HEK293 (cell line): ENCODE results near the gene ZCCHC24.

Experiments used
- HIC1 ChIP-seq: fragments of 450-650 bp; formaldehyde crosslinking; IDR thresholded peaks from 2 replicates; pipeline ENCODE4 v1.5.1; 2016; ENCODE audit warnings: missing biosample characterization, missing genetic modification characterization
- KLF10 ChIP-seq: fragments of 450-650 bp; IDR thresholded peaks from 2 replicates; pipeline ENCODE4 v1.5.1; 2018; ENCODE audit warnings: missing biosample characterization, mild to moderate bottlenecking, missing genetic modification characterization
- PRDM2 ChIP-seq: fragments of 450-650 bp; formaldehyde crosslinking; IDR thresholded peaks from 2 replicates; pipeline ENCODE4 v1.5.1; 2016; ENCODE audit warnings: missing biosample characterization, missing genetic modification characterization, borderline replicate concordance
- REPIN1 ChIP-seq: fragments of 450-650 bp; formaldehyde crosslinking; IDR thresholded peaks from 2 replicates; pipeline ENCODE4 v1.5.1; 2017; ENCODE audit warnings: missing biosample characterization, missing genetic modification characterization, low read depth
- REST ChIP-seq: fragments of 450-650 bp; formaldehyde crosslinking; IDR thresholded peaks from 2 replicates; pipeline ENCODE4 v1.5.1; 2016; ENCODE audit warnings: missing biosample characterization, missing genetic modification characterization
- SP2 ChIP-seq: fragments of 450-650 bp; formaldehyde crosslinking; IDR thresholded peaks from 2 replicates; pipeline ENCODE4 v1.5.1; 2016; ENCODE audit warnings: missing biosample characterization, missing genetic modification characterization
- SP3 ChIP-seq: fragments of 450-650 bp; formaldehyde crosslinking; IDR thresholded peaks from 2 replicates; pipeline ENCODE4 v1.5.1; 2016; ENCODE audit warnings: missing biosample characterization, missing genetic modification characterization
- TRIM28 ChIP-seq: IDR thresholded peaks from 2 replicates; pipeline ENCODE4 v1.6.1; 2011; ENCODE audit warnings: low read length, control low read depth, borderline replicate concordance
- WT1 ChIP-seq: fragments of 450-650 bp; formaldehyde crosslinking; IDR thresholded peaks from 2 replicates; pipeline ENCODE4 v1.5.1; 2016; ENCODE audit warnings: missing biosample characterization, missing genetic modification characterization
- ZFHX2 ChIP-seq: fragments of 450-650 bp; formaldehyde crosslinking; conservative IDR thresholded peaks from 2 replicates; pipeline ENCODE4 v1.5.1; 2016; ENCODE audit warnings: missing biosample characterization, missing genetic modification characterization
- ZFP3 ChIP-seq: fragments of 450-650 bp; formaldehyde crosslinking; IDR thresholded peaks from 2 replicates; pipeline ENCODE4 v1.5.1; 2016; ENCODE audit warnings: low read depth, missing biosample characterization, missing genetic modification characterization
- ZNF112 ChIP-seq: fragments of 450-650 bp; formaldehyde crosslinking; IDR thresholded peaks from 2 replicates; pipeline ENCODE4 v1.5.0; 2017; ENCODE audit warnings: missing biosample characterization, missing genetic modification characterization
- ZNF175 ChIP-seq: fragments of 450-650 bp; formaldehyde crosslinking; IDR thresholded peaks from 2 replicates; pipeline ENCODE4 v1.5.1; 2016; ENCODE audit warnings: missing biosample characterization, missing genetic modification characterization
- ZNF221 ChIP-seq: fragments of 450-650 bp; formaldehyde crosslinking; IDR thresholded peaks from 2 replicates; pipeline ENCODE4 v1.5.1; 2017; ENCODE audit warnings: missing biosample characterization, missing genetic modification characterization, borderline replicate concordance
- ZNF239 ChIP-seq: fragments of 450-650 bp; formaldehyde crosslinking; IDR thresholded peaks from 2 replicates; pipeline ENCODE4 v1.5.1; 2016; ENCODE audit warnings: missing biosample characterization, missing genetic modification characterization
- ZNF366 ChIP-seq: fragments of 450-650 bp; formaldehyde crosslinking; conservative IDR thresholded peaks from 2 replicates; pipeline ENCODE4 v1.5.1; 2016; ENCODE audit warnings: missing biosample characterization, missing genetic modification characterization
- ZNF530 ChIP-seq: fragments of 450-650 bp; formaldehyde crosslinking; IDR thresholded peaks from 2 replicates; pipeline ENCODE4 v1.5.1; 2016; ENCODE audit warnings: low read depth, missing biosample characterization, missing genetic modification characterization
- ZNF629 ChIP-seq: fragments of 450-650 bp; formaldehyde crosslinking; IDR thresholded peaks from 2 replicates; pipeline ENCODE4 v1.5.1; 2017; ENCODE audit warnings: missing biosample characterization, missing genetic modification characterization
- ZNF670 ChIP-seq: fragments of 450-650 bp; formaldehyde crosslinking; IDR thresholded peaks from 2 replicates; pipeline ENCODE4 v1.5.1; 2016; ENCODE audit warnings: missing biosample characterization, missing genetic modification characterization, low read depth
- ZNF692 ChIP-seq: fragments of 450-650 bp; formaldehyde crosslinking; IDR thresholded peaks from 2 replicates; pipeline ENCODE4 v1.5.1; 2016; ENCODE audit warnings: missing biosample characterization, missing genetic modification characterization
- ZNF792 ChIP-seq: fragments of 450-650 bp; formaldehyde crosslinking; IDR thresholded peaks from 2 replicates; pipeline ENCODE4 v1.5.1; 2016; ENCODE audit warnings: missing biosample characterization, missing genetic modification characterization
- TF ChIP-seq, protein P1 (sequence below): sonication (generic); formaldehyde crosslinking; IDR thresholded peaks from 2 replicates; pipeline ENCODE4 v1.8.1; 2022; ENCODE audit warnings: mild to moderate bottlenecking, moderate library complexity, missing genetic modification reagents
- TF ChIP-seq, protein P2 (sequence below): fragments of 450-650 bp; formaldehyde crosslinking; IDR thresholded peaks from 2 replicates; pipeline ENCODE4 v1.5.1; 2016; ENCODE audit warnings: missing biosample characterization, missing genetic modification characterization, low read depth

Gene ZCCHC24

DNA sequence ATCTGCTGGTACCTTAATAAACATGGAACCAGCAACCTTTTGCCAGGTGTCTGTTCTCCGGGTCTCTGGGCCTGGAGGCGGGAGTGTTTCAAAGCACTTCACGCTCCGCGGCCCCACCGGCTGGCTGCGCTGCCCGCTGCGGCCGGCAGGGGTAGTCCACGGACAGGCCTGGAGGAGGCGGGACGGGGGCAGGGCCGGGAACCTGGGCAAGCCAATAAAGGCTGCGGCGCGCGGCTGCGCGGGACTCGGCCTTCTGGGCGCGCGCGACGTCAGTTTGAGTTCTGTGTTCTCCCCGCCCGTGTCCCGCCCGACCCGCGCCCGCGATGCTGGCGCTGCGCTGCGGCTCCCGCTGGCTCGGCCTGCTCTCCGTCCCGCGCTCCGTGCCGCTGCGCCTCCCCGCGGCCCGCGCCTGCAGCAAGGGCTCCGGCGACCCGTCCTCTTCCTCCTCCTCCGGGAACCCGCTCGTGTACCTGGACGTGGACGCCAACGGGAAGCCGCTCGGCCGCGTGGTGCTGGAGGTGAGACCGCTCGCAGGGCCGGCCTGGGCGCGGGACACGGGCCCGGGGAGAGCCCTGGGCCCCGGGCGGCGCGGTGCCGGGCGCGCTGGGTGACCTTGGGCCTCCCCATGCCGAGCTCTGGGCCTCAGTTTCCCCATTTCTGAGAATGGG lies 98.1 kb downstream of the ZCCHC24 start, which contains the start of gene PPIF (continued):
- TF ChIP-seq WT1 (tag by site-specific recombination) (no peak), ZNF629 (peak; percentile 10; the same call in 1 of the 2 replicates), TRIM28 (no peak), REST (tag by site-specific recombination) (no peak), SP3 (tag by site-specific recombination) (peak; percentile 75), PRDM2 (tag by site-specific recombination) (no peak), ZFP3 (tag by site-specific recombination) (no peak), ZNF366 (no peak), ZNF792 (tag by site-specific recombination) (no peak), ZNF175 (tag by site-specific recombination) (no peak), ZNF670 (tag by site-specific recombination) (no peak), ZNF530 (tag by site-specific recombination) (no peak), KLF10 (tag by site-specific recombination) (peak; percentile 96), REPIN1 (tag by site-specific recombination) (no peak), HIC1 (tag by site-specific recombination) (no peak), ZNF239 (no peak), ZNF112 (tag by site-specific recombination) (no peak), ZNF221 (tag by site-specific recombination) (no peak), SP2 (tag by site-specific recombination) (peak; percentile 85), ZFHX2 (tag by site-specific recombination) (peak; percentile 23; the same call in 1 of the 2 replicates), ZNF692 (tag by site-specific recombination) (peak; percentile 77)
- TF ChIP-seq, protein P1, sequence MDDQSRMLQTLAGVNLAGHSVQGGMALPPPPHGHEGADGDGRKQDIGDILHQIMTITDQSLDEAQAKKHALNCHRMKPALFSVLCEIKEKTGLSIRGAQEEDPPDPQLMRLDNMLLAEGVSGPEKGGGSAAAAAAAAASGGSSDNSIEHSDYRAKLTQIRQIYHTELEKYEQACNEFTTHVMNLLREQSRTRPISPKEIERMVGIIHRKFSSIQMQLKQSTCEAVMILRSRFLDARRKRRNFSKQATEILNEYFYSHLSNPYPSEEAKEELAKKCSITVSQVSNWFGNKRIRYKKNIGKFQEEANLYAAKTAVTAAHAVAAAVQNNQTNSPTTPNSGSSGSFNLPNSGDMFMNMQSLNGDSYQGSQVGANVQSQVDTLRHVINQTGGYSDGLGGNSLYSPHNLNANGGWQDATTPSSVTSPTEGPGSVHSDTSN, result peak; percentile 74
- TF ChIP-seq, protein P2, sequence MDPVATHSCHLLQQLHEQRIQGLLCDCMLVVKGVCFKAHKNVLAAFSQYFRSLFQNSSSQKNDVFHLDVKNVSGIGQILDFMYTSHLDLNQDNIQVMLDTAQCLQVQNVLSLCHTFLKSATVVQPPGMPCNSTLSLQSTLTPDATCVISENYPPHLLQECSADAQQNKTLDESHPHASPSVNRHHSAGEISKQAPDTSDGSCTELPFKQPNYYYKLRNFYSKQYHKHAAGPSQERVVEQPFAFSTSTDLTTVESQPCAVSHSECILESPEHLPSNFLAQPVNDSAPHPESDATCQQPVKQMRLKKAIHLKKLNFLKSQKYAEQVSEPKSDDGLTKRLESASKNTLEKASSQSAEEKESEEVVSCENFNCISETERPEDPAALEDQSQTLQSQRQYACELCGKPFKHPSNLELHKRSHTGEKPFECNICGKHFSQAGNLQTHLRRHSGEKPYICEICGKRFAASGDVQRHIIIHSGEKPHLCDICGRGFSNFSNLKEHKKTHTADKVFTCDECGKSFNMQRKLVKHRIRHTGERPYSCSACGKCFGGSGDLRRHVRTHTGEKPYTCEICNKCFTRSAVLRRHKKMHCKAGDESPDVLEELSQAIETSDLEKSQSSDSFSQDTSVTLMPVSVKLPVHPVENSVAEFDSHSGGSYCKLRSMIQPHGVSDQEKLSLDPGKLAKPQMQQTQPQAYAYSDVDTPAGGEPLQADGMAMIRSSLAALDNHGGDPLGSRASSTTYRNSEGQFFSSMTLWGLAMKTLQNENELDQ (tag by site-specific recombination), result no peak
